Activated CD8-positive, alpha-beta T cell treated with anti-CD3 and anti-CD28 coated beads for 36 hours (primary cell): ENCODE results near the gene HRAS. TPM values are rescaled to one million over a fixed set of nuclear protein-coding genes. Genes with fewer than 3 reads are reported as not detected.

Source experiments
- ATAC-seq: fragments of 200-7000 bp; cut with Tn5 transposase; one replicate; pipeline ENCODE4 v1.10.0; 2021; ENCODE audit warnings: mild to moderate bottlenecking, moderate library complexity
- CTCF ChIA-PET: fragments of 350-600 bp; sonication (Branson Sonifier 250); formaldehyde crosslinking; loops from one replicate; lab custom pipeline; 2021; ENCODE audit warnings: antibody characterized with exemption; lab: Charles Lee
- POLR2A ChIA-PET: fragments of 350-600 bp; sonication (Branson Sonifier 250); formaldehyde crosslinking; loops from one replicate; lab custom pipeline; 2021; ENCODE audit warnings: antibody characterized with exemption; lab: Charles Lee
- DNase-seq: peaks from one replicate; pipeline ENCODE4 v3.0.0-alpha.2; 2020
- H3K27ac Mint-ChIP-seq: one replicate; pipeline ENCODE4 v1.8.0; 2021; ENCODE audit warnings: mild to moderate bottlenecking, mixed read lengths
- H3K27me3 Mint-ChIP-seq: one replicate; pipeline ENCODE4 v1.8.0; 2021; ENCODE audit warnings: mixed read lengths
- H3K36me3 Mint-ChIP-seq: one replicate; pipeline ENCODE4 v1.8.0; 2021; ENCODE audit warnings: low read depth, mixed read lengths
- H3K4me1 Mint-ChIP-seq: one replicate; pipeline ENCODE4 v1.8.0; 2021; ENCODE audit warnings: low read depth, mixed read lengths
- H3K4me3 Mint-ChIP-seq: one replicate; pipeline ENCODE4 v1.8.0; 2021; ENCODE audit warnings: mild to moderate bottlenecking, moderate library complexity, mixed read lengths
- H3K9me3 Mint-ChIP-seq: one replicate; pipeline ENCODE4 v1.8.0; 2021; ENCODE audit warnings: mixed read lengths
- CTCF ChIP-seq: fragments of 200-600 bp; IDR thresholded peaks from one replicate; pipeline ENCODE4 v1.8.0; 2022; ENCODE audit warnings: antibody characterized with exemption, mild to moderate bottlenecking
- intact Hi-C: fragments of 100-400 bp; cut with micrococcal nuclease; formaldehyde crosslinking; loops from one replicate; pipeline ENCODE4 v1.10.0; 2022
- total RNA-seq, 2 experiments: library from RNA; stranded (reverse); gene quantifications; one replicate each; pipeline ENCODE4 v1.2.3, GENCODE V29; 2021

The HRAS gene
- total RNA-seq, 2 experiments from 2014 or later = 30.4 to 34.6 TPM

GRCh38 chr11:553988-554340 is 18.6 kb upstream of the HRAS start:
- POLR2A ChIA-PET = interaction anchor here (0.8 to 1.8 kb wide), 3 partner anchors 34 to 172 kb away, joined by 3 to 6 read pairs (median 4); no protein-coding TSS in a partner anchor
- Mint-ChIP-seq H3K27ac (no peak overlapping the region), H3K36me3 (no peaks in the 10 kb centered on the region), H3K9me3 (no peaks in the 10 kb centered on the region), H3K4me1 (peaks cover 2% of the 10 kb centered on the region), H3K4me3 (no peak overlapping the region), H3K27me3 (peaks cover 2% of the 10 kb centered on the region)
- no peak for TF ChIP-seq CTCF
- no peak for DNase-seq
- intact Hi-C loops = no loop called here
- CTCF ChIA-PET = interaction anchor here (0.9 to 4.2 kb wide), 8 partner anchors 13 to 170 kb away, joined by 3 to 73 read pairs (median 4); no protein-coding TSS in a partner anchor
- no peak for ATAC-seq

- Mint-ChIP-seq H3K36me3 (no peaks in the 10 kb centered on the region), H3K4me1 (peaks cover 2% of the 10 kb centered on the region), H3K9me3 (no peaks in the 10 kb centered on the region), H3K27me3 (peaks cover 2% of the 10 kb centered on the region), H3K27ac (no peak overlapping the region), H3K4me3 (no peak overlapping the region)
- CTCF ChIA-PET = interaction anchor here (0.9 to 4.2 kb wide), 4 partner anchors 12 to 173 kb away, joined by 3 to 73 read pairs (median 4); no protein-coding TSS in a partner anchor
- DNase-seq = no peak
- intact Hi-C loops = no loop called here
- TF ChIP-seq CTCF = no peak
- ATAC-seq = no peak
- POLR2A ChIA-PET = interaction anchor here (0.8 to 1.3 kb wide), 3 partner anchors 15 to 173 kb away, joined by 3 to 4 read pairs (median 3); no protein-coding TSS in a partner anchor
These were observed 18.0 kb upstream of the HRAS start for GRCh38 chr11:553083-553987.

- peaks cover 2% of the 10 kb centered on the region for H3K4me1 Mint-ChIP-seq
- H3K4me3 Mint-ChIP-seq = no peak overlapping the region
- H3K27ac Mint-ChIP-seq = no peak overlapping the region
- DNase-seq (no peak), ATAC-seq (no peak)
- intact Hi-C loops = no loop called here
- ChIA-PET POLR2A (interaction anchor here (0.7 to 0.9 kb wide), 3 partner anchors 14 to 59 kb away, joined by 3 to 4 read pairs (median 3); partner anchors contain the start of gene LRRC56), CTCF (interaction anchor here (1.4 kb wide), 1 partner anchor 172 kb away, joined by 4 read pairs; no protein-coding TSS in a partner anchor)
- H3K36me3 Mint-ChIP-seq = no peaks in the 10 kb centered on the region
- peaks cover 2% of the 10 kb centered on the region for H3K27me3 Mint-ChIP-seq
- no peak for TF ChIP-seq CTCF
- H3K9me3 Mint-ChIP-seq = no peaks in the 10 kb centered on the region
These were observed 16.2 kb upstream of the HRAS start for GRCh38 chr11:551596-551995.

- ChIA-PET POLR2A (interaction anchor here (0.6 to 0.9 kb wide), 3 partner anchors 14 to 60 kb away, joined by 3 to 4 read pairs (median 3); partner anchors contain the start of gene LRRC56), CTCF (interaction anchor here (1.4 kb wide), 1 partner anchor 172 kb away, joined by 4 read pairs; no protein-coding TSS in a partner anchor)
- DNase-seq = no peak
- no peak for ATAC-seq
- Mint-ChIP-seq H3K4me3 (no peak overlapping the region), H3K27ac (no peak overlapping the region), H3K36me3 (no peaks in the 10 kb centered on the region), H3K9me3 (no peaks in the 10 kb centered on the region), H3K27me3 (no peaks in the 10 kb centered on the region), H3K4me1 (no peaks in the 10 kb centered on the region)
- TF ChIP-seq CTCF = no peak
- intact Hi-C loops = no loop called here
These were observed 15.8 kb upstream of the HRAS start for GRCh38 chr11:551131-551530.

- ChIA-PET CTCF (no interaction called here), POLR2A (interaction anchor here (0.6 kb wide), 1 partner anchor 42 kb away, joined by 3 read pairs; no protein-coding TSS in a partner anchor)
- Mint-ChIP-seq H3K4me1 (no peaks in the 10 kb centered on the region), H3K4me3 (no peak overlapping the region), H3K27me3 (no peaks in the 10 kb centered on the region), H3K9me3 (no peaks in the 10 kb centered on the region), H3K27ac (no peak overlapping the region), H3K36me3 (no peaks in the 10 kb centered on the region)
- ATAC-seq (no peak), DNase-seq (no peak)
- intact Hi-C loops = no loop called here
- TF ChIP-seq CTCF = no peak
These were observed 15.3 kb upstream of the HRAS start for GRCh38 chr11:550746-551085.
